ENCODE measurements around the gene CEP76. TPM values are rescaled to one million over a fixed set of nuclear protein-coding genes. Genes with fewer than 3 reads are reported as not detected.
A peak's percentile ranks its signal among the peaks of the same experiment; 100 is the strongest.

The CEP76 gene
- total RNA-seq, 1 experiment from 2014 or later, result 16.3 TPM

GRCh38 chr18:12679183-12679786 is 23.2 kb downstream of the CEP76 start:
- H3K36me3 ChIP-seq, result peaks cover 6% of the 10 kb centered on the region; the same call in 1 of the 2 replicates
- no peak overlapping the region for H3K4me3 ChIP-seq
- H3K4me1 ChIP-seq, result no peaks in the 10 kb centered on the region
- H3K27ac ChIP-seq, result no peak overlapping the region
- no peaks in the 10 kb centered on the region for H3K27me3 ChIP-seq
- peak; percentile 14 to 33 for DNase-seq
- no peaks in the 10 kb centered on the region for H3K9me3 ChIP-seq (replicated peaks)

- DNase-seq, result no peak
Observed at GRCh38 chr18:12668041-12668440, 34.5 kb downstream of the CEP76 start.

GRCh38 chr18:12659904-12660605 is 42.5 kb downstream of the CEP76 start:
- no peak overlapping the region for H3K27ac ChIP-seq
- no peak overlapping the region for H3K4me3 ChIP-seq
- H3K36me3 ChIP-seq, result no peaks in the 10 kb centered on the region
- DNase-seq, result peak; percentile 14 to 62
- no peaks in the 10 kb centered on the region for H3K4me1 ChIP-seq
- H3K27me3 ChIP-seq, result no peaks in the 10 kb centered on the region
- no peaks in the 10 kb centered on the region for H3K9me3 ChIP-seq (replicated peaks)

More at GRCh38 chr18:12668041-12668440, 34.5 kb downstream of the CEP76 start:
- H3K4me1 ChIP-seq, result no peaks in the 10 kb centered on the region
- H3K36me3 ChIP-seq, result 0 out of 2 replicates have a peak, but pooled peaks cover 4% of the 10 kb centered on the region
- H3K27ac ChIP-seq, result no peak overlapping the region
- no peaks in the 10 kb centered on the region for H3K9me3 ChIP-seq (replicated peaks)
- H3K4me3 ChIP-seq, result no peak overlapping the region
- no peaks in the 10 kb centered on the region for H3K27me3 ChIP-seq

GRCh38 chr18:12658426-12659138 is 43.9 kb downstream of the CEP76 start:
- DNase-seq, result no peak
- H3K4me3 ChIP-seq, result no peak overlapping the region
- H3K4me1 ChIP-seq, result no peaks in the 10 kb centered on the region
- H3K9me3 ChIP-seq (replicated peaks), result no peaks in the 10 kb centered on the region
- H3K27me3 ChIP-seq, result no peaks in the 10 kb centered on the region
- no peak overlapping the region for H3K27ac ChIP-seq
- no peaks in the 10 kb centered on the region for H3K36me3 ChIP-seq

- no peaks in the 10 kb centered on the region for H3K9me3 ChIP-seq (replicated peaks)
- H3K27me3 ChIP-seq, result no peaks in the 10 kb centered on the region
- H3K4me3 ChIP-seq, result peak within 1 kb of the TSS; percentile 78
- H3K27ac ChIP-seq, result peak within 1 kb of the TSS; percentile 62
- DNase-seq, result peak; percentile 43 to 58
- H3K4me1 ChIP-seq, result no peaks in the 10 kb centered on the region
- no peaks in the 10 kb centered on the region for H3K36me3 ChIP-seq
Observed at GRCh38 chr18:12657684-12658425, 44.7 kb downstream of the CEP76 start, which contains the start of gene SPIRE1. Gene SPIRE1 (minus strand): TSS chr18:12658107. CDS start chr18:12657866, 241 bp downstream.

GRCh38 chr18:12656938-12657683 is 45.4 kb downstream of the CEP76 start:
- Histone ChIP-seq H3K4me1 (peaks cover 1% of the 10 kb centered on the region; the same call in 1 of the 2 replicates), H3K9me3 (replicated peaks) (no peaks in the 10 kb centered on the region), H3K36me3 (no peaks in the 10 kb centered on the region), H3K27ac (peak overlapping the region; percentile 62), H3K27me3 (no peaks in the 10 kb centered on the region), H3K4me3 (peak overlapping the region; percentile 78)
- DNase-seq, result peak; percentile 29 to 54

GRCh38 chr18:12656605-12656937 is 46.0 kb downstream of the CEP76 start:
- H3K4me3 ChIP-seq, result peak overlapping the region; percentile 78
- no peaks in the 10 kb centered on the region for H3K27me3 ChIP-seq
- H3K9me3 ChIP-seq (replicated peaks), result no peaks in the 10 kb centered on the region
- peaks cover 5% of the 10 kb centered on the region; the same call in 1 of the 2 replicates for H3K4me1 ChIP-seq
- no peaks in the 10 kb centered on the region for H3K36me3 ChIP-seq
- DNase-seq, result peak in 1 of 2 experiments; percentile 8
- H3K27ac ChIP-seq, result peak overlapping the region; percentile 62

- Histone ChIP-seq H3K27me3 (no peaks in the 10 kb centered on the region), H3K9me3 (replicated peaks) (no peaks in the 10 kb centered on the region), H3K4me3 (no peak overlapping the region), H3K36me3 (no peaks in the 10 kb centered on the region), H3K27ac (no peak overlapping the region), H3K4me1 (peaks cover 5% of the 10 kb centered on the region; the same call in 1 of the 2 replicates)
- no peak for DNase-seq
Observed at GRCh38 chr18:12654971-12655370, 47.6 kb downstream of the CEP76 start.

GRCh38 chr18:12652861-12653401 is 49.6 kb downstream of the CEP76 start:
- H3K4me3 ChIP-seq, result no peak overlapping the region
- peaks cover 5% of the 10 kb centered on the region; the same call in 1 of the 2 replicates for H3K4me1 ChIP-seq
- DNase-seq, result no peak
- no peaks in the 10 kb centered on the region for H3K36me3 ChIP-seq
- no peak overlapping the region for H3K27ac ChIP-seq
- H3K9me3 ChIP-seq (replicated peaks), result no peaks in the 10 kb centered on the region
- no peaks in the 10 kb centered on the region for H3K27me3 ChIP-seq

GRCh38 chr18:12651651-12652050 is 50.9 kb downstream of the CEP76 start:
- Histone ChIP-seq H3K4me3 (no peak overlapping the region), H3K27me3 (no peaks in the 10 kb centered on the region), H3K4me1 (peaks cover 5% of the 10 kb centered on the region; the same call in 1 of the 2 replicates), H3K36me3 (no peaks in the 10 kb centered on the region), H3K27ac (peak overlapping the region; percentile 5; the same call in 1 of the 2 replicates), H3K9me3 (replicated peaks) (no peaks in the 10 kb centered on the region)
- peak in 1 of 2 experiments; percentile 17 for DNase-seq

GRCh38 chr18:12647773-12648172 is 54.8 kb downstream of the CEP76 start:
- Histone ChIP-seq H3K9me3 (replicated peaks) (no peaks in the 10 kb centered on the region), H3K27me3 (no peaks in the 10 kb centered on the region), H3K36me3 (no peaks in the 10 kb centered on the region), H3K4me3 (no peak overlapping the region), H3K4me1 (peaks cover 5% of the 10 kb centered on the region; the same call in 1 of the 2 replicates), H3K27ac (no peak overlapping the region)
- no peak for DNase-seq

- no peaks in the 10 kb centered on the region for H3K9me3 ChIP-seq (replicated peaks)
- no peaks in the 10 kb centered on the region for H3K4me1 ChIP-seq
- H3K36me3 ChIP-seq, result no peaks in the 10 kb centered on the region
- H3K27me3 ChIP-seq, result no peaks in the 10 kb centered on the region
- H3K4me3 ChIP-seq, result no peak overlapping the region
- no peak overlapping the region for H3K27ac ChIP-seq
- DNase-seq, result no peak
Observed at GRCh38 chr18:12645751-12646203, 56.7 kb downstream of the CEP76 start.

- no peak overlapping the region for H3K4me3 ChIP-seq
- no peaks in the 10 kb centered on the region for H3K9me3 ChIP-seq (replicated peaks)
- H3K27ac ChIP-seq, result no peak overlapping the region
- H3K27me3 ChIP-seq, result no peaks in the 10 kb centered on the region
- H3K36me3 ChIP-seq, result no peaks in the 10 kb centered on the region
- no peaks in the 10 kb centered on the region for H3K4me1 ChIP-seq
- DNase-seq, result no peak
Observed at GRCh38 chr18:12645254-12645653, 57.3 kb downstream of the CEP76 start.
